ENCODE data around the gene PRDX5. TPM values are rescaled to one million over a fixed set of nuclear protein-coding genes. Genes with fewer than 3 reads are reported as not detected.

PRDX5 gene
- total and polyA plus RNA-seq, 2 donors (not counting 1 experiment from before 2014, with no cell fraction given): 50.4 to 95.5 TPM

- Histone ChIP-seq H3K4me2 (replicated peaks; ENCODE audit: low read depth, low read length, poor library complexity, severe bottlenecking) (peak within 1 kb of the TSS; percentile 99), H3K27ac (ENCODE audit: low read length in 2 of 2) (peak within 1 kb of the TSS; percentile 99 to 100), H2AFZ (ENCODE audit: insufficient read depth, low read depth, low read length, poor library complexity, severe bottlenecking) (peak within 1 kb of the TSS; percentile 89), H3K79me2 (ENCODE audit: control insufficient read depth, insufficient read depth, low read length) (peaks cover 19% of the 10 kb centered on the region), H4K20me1 (ENCODE audit: control insufficient read depth, insufficient read depth, low read length, poor library complexity, severe bottlenecking) (peaks cover 10% of the 10 kb centered on the region), H3K9me3 (ENCODE audit: control extremely low read depth in 1 of 3, control insufficient read depth in 2 of 3, insufficient read depth in 1 of 3, low read length in 2 of 3) (no peaks in the 10 kb centered on the region), H3K36me3 (replicated peaks in 1 of 2; ENCODE audit: control extremely low read depth in 1 of 2, control insufficient read depth in 1 of 2, extremely low read depth in 1 of 2, insufficient read depth in 2 of 2, low read length in 1 of 2) (peaks cover 0 to 33% of the 10 kb centered on the region in 2 experiments), H3K4me1 (ENCODE audit: control insufficient read depth in 2 of 2, insufficient read depth in 2 of 2, low read length in 2 of 2) (peaks cover 8 to 26% of the 10 kb centered on the region in 2 donors), H3K4me3 (ENCODE audit: control extremely low read depth in 1 of 5, extremely low read depth in 1 of 5, insufficient read depth in 1 of 5, low read depth in 2 of 5, low read length in 4 of 5) (peak within 1 kb of the TSS; percentile 76 to 95 (median 81)), H3K9ac (ENCODE audit: low read length) (peak within 1 kb of the TSS; percentile 95), H3K27me3 (replicated peaks in 1 of 4; ENCODE audit: control extremely low read depth in 1 of 4, control insufficient read depth in 3 of 4, insufficient read depth in 4 of 4, low read length in 3 of 4) (no peaks in the 10 kb centered on the region)
- CTCF ChIA-PET: interaction anchor here (0.6 to 4.7 kb wide), 31 partner anchors 8 to 534 kb away, joined by 3 to 188 read pairs (median 7); partner anchors contain the start of genes BAD, CATSPERZ, CCDC88B and ESRRA
- H3K4me3 Mint-ChIP-seq: peak within 1 kb of the TSS; percentile 98
- intact Hi-C loops (cut with micrococcal nuclease): loop anchor here (1.0 to 5.0 kb wide), 7 partner anchors 12 to 425 kb away; partner anchors contain the start of genes ESRRA, GPR137 and RASGRP2
- peak within 1 kb of the TSS; percentile 100 for H3K27ac Mint-ChIP-seq
- POLR2A ChIA-PET: interaction anchor here (0.5 to 2.6 kb wide), 28 partner anchors 13 to 1476 kb away, joined by 3 to 50 read pairs (median 4); partner anchors contain the start of genes BAD, CCDC88B, ESRRA and FAU
- TF ChIP-seq CTCF (IDR thresholded peaks at IDR 0.05) (no peak), EZH2 (IDR thresholded peaks at IDR 0.05; ENCODE audit: borderline replicate concordance, insufficient read depth, low read depth, low read length, poor library complexity, severe bottlenecking) (no peak)
- H3K27me3 Mint-ChIP-seq: no peaks in the 10 kb centered on the region
- H3K9me3 Mint-ChIP-seq (ENCODE audit: insufficient read depth): no peaks in the 10 kb centered on the region
- DNase-seq: peak; percentile 99
- under 1% methylated on average over 43 of the region's 43 CpGs for WGBS (ENCODE audit: insufficient coverage)
- peaks cover 38% of the 10 kb centered on the region for H3K4me1 Mint-ChIP-seq
- ATAC-seq (ENCODE audit: low read depth): peak; percentile 66
Observed at GRCh38 chr11:64317325-64317960, 478 bp upstream of the PRDX5 start, which contains the start of gene TRMT112. Gene TRMT112 (minus strand): TSS chr11:64317559. CDS start chr11:64317526, 33 bp downstream.

Measured in B cell (primary cell).